NCI-H2196 treated with DMSO at 0.1 percent for 48 hours (cell line): ENCODE measurements around the gene RESP18.

Source experiments
- DNase-seq: peaks from one replicate; lab custom pipeline; 2025; ENCODE audit not compliant: unreplicated experiment; lab: John Stamatoyannopoulos, UW

The RESP18 gene

DNA sequence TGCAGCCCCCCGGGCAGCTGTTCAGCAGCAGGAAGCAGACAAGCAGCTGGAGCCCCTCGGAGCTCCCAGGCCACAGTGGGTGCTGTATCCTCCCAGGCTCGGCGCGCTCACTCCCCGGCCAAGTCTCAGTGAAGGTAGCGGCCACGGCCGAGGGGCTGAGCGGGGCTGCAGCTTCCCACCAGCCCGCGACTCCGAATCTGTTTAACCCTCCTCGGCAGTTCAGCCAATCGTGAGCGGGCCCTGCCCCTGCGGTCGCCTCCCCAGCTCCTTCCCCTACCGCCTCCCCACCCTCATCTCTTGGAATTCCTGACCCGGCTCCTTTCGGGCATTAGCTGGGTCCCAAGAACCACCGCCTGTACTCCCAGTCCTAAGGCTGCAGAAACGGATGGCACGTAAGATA, at the start of gene RESP18:
RESP18 (minus strand) TSS at position 203 of the 400 bp plus-strand sequence.
- no peak for DNase-seq

- DNase-seq = no peak
These were observed 48.9 kb upstream of the RESP18 start for GRCh38 chr2:219381448-219381847.

DNA sequence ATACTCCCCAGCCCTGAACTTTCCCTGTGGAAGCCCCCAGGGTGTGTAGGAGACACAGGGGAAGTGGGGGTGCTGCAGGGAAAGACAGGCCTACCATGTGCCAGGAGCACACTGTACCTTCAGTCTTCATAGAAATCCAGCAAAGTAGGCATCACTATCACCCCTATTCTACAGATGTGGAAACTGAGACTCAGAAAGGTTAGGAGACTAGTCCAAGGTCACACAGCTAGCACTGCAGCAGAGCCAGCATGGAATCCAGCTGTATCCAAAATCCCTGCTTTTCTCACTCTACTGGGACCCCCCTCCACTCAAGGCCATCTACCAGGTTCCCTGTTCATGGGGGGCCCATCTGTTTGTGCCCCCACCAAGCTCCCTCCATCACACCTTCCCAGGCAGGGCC, 48.4 kb upstream of the RESP18 start:
- DNase-seq = no peak

DNA sequence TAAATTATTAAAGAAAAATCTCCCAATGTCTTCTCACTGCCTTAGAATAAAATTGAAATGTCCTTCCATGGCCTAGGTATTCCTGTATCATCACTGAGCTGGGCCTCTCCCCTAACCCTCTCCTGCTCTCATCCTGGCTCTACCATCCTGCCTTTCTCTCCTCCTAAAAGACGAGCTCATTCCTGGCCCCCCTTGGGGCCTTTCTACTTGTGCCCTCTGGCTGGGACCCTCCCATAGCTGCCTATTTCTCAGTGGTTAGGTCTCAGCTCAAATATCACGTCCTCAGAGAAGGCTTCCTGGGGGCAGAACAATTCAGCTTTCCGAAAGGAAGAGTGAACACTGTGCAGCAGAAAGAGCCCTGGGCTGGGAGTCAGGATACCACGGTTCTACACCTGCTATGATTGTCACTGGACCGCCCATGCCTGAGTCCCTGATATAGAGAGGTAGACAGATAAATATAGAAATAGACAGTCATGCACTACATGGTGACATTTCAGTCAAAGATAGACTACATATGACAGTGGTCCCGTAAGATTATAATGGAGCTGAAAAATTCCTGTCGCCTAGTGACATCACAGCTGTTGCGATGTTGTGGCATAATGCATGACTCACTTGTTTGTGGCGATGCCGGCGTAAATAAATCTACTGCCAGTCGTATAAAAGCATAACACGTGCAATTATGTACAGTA, 45.8 kb upstream of the RESP18 start:
- no peak for DNase-seq

DNA sequence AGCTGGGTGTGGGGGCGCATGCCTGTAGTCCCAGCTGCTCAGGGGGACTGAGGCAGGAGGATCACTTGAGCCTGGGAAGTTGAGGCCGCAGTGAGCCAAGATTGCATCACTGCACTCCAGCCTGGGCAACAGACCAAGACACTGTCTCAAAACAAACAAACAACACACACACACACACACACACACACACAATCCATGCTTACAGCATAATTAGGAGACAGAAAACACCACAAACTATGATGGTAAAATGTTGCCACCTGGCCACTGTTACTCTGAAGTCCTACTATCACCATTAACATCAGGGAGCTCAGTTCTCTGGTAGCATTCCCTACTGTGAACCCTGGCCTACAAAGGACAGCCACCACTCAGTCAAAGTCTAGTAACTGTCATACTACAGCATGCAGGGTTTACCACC, 36.9 kb upstream of the RESP18 start:
- peak; percentile 34 for DNase-seq

DNA sequence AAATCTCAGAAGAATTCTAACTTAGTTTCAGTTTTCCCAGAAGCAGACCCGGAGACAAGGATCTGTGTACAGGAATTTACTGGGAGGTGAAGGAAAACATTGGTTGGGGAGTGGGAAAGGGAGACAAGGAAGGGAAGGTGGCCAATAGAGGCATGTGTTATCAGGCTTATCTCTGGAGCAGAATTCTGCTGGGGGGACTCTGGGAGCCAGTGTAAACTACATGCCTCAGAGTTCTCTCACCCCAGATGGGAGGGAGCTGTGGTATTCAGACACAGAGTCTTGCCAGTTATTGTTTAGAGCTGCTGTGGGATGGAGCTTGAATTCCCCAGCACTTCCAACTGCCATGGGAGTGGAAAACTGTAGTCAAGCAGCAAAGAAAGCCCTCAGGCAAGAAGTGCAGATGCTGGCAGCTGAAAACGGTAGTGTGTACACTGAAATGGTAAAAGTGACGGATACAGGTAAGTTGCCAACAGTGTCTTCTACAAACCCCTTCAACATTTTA, 36.2 kb upstream of the RESP18 start:
- peak; percentile 32 for DNase-seq

DNA sequence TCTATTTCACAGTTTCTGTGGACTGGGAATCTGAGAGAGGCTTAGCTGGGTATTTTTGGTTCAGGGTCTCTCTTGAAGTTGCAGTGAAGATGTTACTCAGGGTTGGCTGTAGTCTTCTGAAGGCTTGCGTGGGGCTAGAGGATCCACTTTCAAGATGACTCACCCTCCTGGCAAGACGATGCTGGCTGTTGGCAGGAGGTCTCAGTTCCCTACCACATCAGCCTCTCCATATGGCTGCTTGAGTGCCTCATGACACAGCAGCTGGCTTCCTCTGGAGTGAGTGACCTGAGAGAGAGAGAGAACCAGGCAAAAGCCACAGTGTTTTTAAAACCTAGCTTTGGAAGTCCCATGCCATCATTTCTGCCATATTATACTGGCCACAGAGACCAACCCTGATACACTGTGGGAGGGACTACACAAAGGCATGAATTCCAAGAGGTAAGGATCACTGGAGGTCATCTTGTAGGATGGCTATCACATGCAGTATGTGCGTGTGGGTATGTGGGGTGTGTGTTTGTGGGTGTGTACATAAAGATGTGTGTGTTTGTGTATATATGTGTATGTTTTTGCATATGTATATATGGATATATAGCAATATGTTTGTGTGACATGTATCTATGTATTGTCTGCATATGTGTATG, 30.1 kb upstream of the RESP18 start:
- peak; percentile 66 for DNase-seq

DNA sequence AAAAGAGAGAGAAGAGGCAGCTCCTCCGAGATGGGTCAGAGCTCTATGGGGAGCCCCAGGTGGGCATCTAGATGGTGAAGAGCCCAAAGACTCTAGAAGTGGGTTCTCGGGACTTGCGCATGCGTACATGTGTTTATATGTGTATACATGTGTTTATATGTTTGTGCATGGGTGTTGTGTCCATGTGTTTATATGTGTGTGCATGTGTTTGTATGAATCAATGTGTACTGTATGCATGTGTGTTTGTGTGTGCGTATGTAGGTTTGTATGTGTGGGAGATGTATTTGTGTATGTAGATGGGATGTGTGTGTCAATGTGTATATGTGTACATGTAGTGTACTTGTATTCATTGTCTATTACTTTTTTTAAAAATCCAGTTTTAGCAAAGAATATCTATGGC, 29.5 kb upstream of the RESP18 start:
- DNase-seq = no peak

DNA sequence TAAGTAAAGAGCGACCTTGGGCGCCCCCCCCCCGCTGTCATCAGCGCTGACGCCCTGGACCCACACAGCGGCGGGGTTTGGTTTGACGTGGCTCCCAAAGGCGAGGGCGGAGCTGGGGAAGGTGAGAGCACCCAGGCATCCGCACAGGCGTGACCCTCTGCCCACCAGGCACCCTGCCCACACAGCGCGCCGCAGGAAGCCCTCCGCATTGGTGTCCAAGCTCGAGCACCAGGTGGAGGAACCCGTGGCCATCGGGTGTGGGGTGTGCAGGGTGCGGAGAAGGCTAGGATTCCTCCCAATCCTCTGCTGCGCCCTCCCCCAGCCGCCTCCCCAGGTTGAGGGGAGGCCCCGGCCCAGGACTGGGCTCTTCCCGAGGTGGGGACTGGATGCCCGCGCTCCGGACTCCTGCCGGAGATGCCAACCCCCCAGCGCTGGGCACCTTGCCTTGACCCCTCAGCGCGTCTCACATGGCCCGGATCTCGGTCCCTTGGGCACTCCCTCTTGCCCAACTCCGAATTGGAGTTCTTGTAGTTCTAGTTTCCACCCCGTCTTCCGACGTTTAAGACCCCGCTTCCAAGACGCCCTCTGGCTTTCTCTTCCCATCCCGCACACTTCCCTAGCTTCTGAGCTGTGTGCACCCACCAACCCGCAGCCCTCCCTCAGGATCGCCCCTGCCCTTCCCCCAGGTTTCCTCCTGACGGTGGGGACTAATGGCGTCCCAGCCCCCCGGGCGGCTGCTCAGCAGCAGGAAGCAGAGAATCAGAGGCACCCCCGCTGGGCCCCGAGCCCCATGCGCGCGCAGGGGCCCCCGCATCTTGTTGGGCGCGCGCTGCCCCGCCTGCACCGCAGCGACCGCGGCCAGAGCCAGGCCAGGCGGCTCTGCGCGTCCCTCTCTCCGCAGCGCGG, 25.9 kb upstream of the RESP18 start:
- no peak for DNase-seq

DNA sequence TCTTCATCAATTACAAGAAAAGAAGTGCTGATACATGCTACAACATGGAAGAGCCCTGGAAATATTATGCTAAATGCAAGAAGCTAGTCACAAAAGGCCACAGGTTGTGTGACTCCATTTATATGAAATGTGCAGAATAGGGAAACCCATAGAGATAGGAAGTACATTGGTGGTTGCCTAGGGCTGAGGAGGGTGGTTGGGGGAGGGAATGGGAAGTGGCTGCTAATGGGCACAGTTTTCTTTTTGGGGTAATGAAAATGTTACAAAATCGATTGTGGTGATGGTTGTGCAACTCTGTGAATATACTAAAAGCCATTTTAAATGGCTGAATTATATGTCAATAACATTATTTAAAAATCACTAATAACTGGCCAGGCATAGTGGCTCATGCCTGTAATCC, 24.3 kb upstream of the RESP18 start:
- DNase-seq = no peak

DNA sequence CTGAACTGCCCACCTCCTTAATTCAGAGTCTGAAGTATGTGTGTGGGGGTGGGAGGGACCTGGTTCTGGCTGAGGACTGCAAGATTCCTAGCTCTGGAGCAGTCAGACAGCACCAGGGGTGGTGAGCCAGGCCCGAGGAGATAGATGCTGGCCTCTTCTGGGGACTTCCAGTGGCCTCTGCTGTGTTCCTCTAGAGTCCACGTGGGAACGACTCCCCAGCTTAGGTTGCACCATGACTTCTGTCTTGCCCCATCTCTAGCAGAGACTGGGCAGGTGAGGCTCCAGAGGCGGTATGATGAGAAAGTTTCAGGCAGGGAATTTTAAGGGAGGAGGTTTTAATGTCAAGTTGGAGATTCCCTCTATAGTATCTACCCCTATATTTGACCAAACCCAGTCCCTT, 22.0 kb upstream of the RESP18 start:
- DNase-seq = no peak

DNA sequence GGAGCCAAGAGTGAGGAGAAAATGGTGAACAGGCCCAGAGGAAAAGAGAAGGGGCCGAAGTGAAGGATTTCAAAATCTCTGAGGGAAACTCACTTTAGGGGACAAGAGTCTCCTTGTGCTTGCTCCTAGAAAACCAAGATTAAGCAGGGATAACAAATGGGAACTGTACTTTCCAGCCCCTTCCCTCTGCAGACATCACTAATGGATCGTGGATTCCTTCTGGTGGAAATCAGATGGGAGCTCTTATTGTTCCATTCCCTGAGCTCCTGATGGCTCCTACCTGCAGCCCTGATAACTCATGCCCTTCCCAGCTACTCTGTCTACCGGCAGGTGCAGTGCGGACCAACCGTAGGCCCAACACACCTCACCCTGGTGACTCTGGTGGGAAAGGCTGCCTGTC, 20.6 kb upstream of the RESP18 start:
- DNase-seq = no peak

GRCh38 chr2:219352448-219353023, 20.0 kb upstream of the RESP18 start:
- peak; percentile 39 for DNase-seq

DNA sequence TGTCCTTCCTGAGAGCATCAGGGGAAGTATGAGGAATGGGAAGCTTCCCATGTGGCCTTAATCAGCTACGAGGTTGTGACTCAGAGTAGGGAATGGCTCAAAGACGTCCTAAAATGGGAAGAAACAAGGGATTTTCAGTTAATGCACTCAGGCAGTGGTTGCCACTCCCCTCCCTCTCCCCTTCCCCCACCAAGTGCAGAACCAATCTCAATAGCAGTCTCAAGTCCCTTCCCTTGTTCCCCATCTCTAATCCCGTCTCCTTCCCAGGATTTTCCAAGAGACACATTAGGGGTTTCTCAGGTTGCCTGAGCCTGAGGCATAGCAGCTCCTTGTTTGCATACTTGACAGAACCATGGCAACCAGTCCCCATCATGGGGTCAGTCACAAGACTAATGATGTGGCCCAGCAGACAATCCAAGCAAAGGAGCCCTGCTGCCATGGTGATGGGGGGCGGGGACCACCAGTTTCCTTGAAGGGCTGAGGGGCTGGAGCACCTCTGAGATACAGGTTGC, 18.2 kb upstream of the RESP18 start:
- DNase-seq = no peak

GRCh38 chr2:219350215-219350614, 17.7 kb upstream of the RESP18 start:
- DNase-seq = no peak

GRCh38 chr2:219344751-219345430, 12.3 kb upstream of the RESP18 start:
- peak; percentile 69 for DNase-seq

GRCh38 chr2:219335373-219335786, 2.8 kb upstream of the RESP18 start:
- DNase-seq = no peak

DNA sequence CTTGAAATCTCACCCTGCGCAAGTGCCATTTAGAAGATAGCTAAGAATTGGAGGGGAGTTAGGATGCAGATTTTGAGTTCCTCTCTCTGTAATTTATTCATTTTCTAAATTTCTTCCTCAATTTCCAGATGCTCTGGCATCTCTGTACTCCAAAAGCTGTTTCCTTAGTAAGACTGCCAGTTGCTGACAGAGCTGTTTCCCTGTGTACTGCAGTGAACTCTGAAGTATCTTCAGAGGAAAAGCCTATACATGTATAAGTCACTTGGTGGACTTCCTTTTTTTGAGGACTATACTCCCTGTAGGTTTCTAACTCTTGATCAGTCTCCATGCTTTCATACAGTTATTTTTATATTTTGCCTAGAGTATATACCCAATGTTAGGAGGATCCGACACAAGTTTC, 1.5 kb upstream of the RESP18 start:
- DNase-seq = no peak

DNA sequence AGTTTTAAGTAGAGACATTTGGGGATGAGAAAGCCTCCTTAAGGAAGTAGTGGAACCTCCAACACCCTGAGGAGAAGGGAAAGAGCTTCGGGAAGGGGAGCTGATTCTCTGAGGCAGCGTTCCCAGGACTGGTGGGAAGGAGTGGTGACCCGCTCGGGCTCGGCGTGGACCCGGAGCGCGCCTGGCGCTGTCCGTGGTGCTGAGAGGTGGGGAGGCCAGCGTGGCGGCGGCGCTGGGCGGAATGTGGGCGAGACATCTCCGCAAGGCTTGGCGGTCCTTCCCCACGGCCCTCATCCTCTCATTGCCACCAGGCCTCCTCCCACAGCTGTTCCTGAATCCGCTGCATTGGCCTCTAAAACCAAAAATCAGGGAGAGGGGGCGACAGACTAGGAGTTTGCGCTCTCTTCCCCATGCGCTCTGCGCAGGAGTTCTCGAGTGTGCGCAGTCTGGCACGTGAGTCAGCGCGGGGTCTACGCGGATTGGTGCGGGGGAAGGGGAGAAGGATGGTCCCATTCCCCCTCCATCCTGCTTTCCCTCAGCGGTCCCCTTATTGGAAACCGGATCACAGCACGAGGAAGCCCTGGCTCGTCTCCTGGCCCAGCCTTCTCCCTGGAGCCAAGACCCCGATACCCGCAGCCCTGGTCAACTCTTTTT, 857 bp downstream of the RESP18 start:
- DNase-seq = no peak

- DNase-seq = no peak
These were observed 4.8 kb downstream of the RESP18 start for GRCh38 chr2:219327719-219328118.
